K562 (cell line): ENCODE measurements around the gene HSD17B1. TPM values are rescaled to one million over a fixed set of nuclear protein-coding genes. Genes with fewer than 3 reads are reported as not detected.

Experiments used
- BACH1 ChIP-seq: fragments of 200-800 bp; sonication (Bioruptor generic); IDR thresholded peaks from 2 replicates; pipeline ENCODE4 v1.6.1; 2016; ENCODE audit warnings: missing genetic modification characterization, missing compliant biosample characterization
- CBX2 ChIP-seq: fragments of 200-600 bp; sonication (generic); IDR thresholded peaks from one replicate; pipeline ENCODE4 v1.6.1; 2012; ENCODE audit warnings: mild to moderate bottlenecking, low read length, inconsistent platforms; ENCODE audit not compliant: insufficient read depth, poor library complexity, severe bottlenecking
- CLOCK ChIP-seq: fragments of 250-450 bp; sonication (Bioruptor Pico); IDR thresholded peaks from 2 replicates; pipeline ENCODE4 v1.4.0; 2020; ENCODE audit warnings: mild to moderate bottlenecking, moderate library complexity, borderline replicate concordance
- DACH1 ChIP-seq: fragments of 450-650 bp; IDR thresholded peaks from 2 replicates; pipeline ENCODE4 v1.6.1; 2018; ENCODE audit not compliant: partially characterized antibody
- ESRRA ChIP-seq: fragments of 450-650 bp; IDR thresholded peaks from 2 replicates; pipeline ENCODE4 v1.6.1; 2014; ENCODE audit warnings: low read depth, mild to moderate bottlenecking, moderate library complexity, borderline replicate concordance
- FOXJ2 ChIP-seq: fragments of 200-800 bp; sonication (Bioruptor generic); IDR thresholded peaks from 2 replicates; pipeline ENCODE4 v1.6.1; 2016; ENCODE audit warnings: missing genetic modification characterization, missing compliant biosample characterization
- FOXK2 ChIP-seq, 2 experiments: fragments of 450-650 bp; IDR thresholded peaks in 1 of 2; conservative IDR thresholded peaks in 1 of 2; 2 replicates each; pipeline ENCODE4 v1.6.1; 2016; ENCODE audit warnings: low read depth in 2 of 2, mild to moderate bottlenecking in 1 of 2
- KDM4B ChIP-seq, 2 experiments: fragments of 450-650 bp in 1 of 2; sonication (generic) in 1 of 2; IDR thresholded peaks; 2 replicates each; pipeline ENCODE4 v1.6.1; 2016 to 2017; ENCODE audit warnings: borderline replicate concordance in 2 of 2, antibody characterized with exemption in 1 of 2, low read depth in 1 of 2, mild to moderate bottlenecking in 1 of 2
- POLR2AphosphoS5 ChIP-seq: IDR thresholded peaks from 2 replicates; pipeline ENCODE4 v1.6.1; 2011; ENCODE audit warnings: mild to moderate bottlenecking, low read depth, low read length, moderate library complexity; ENCODE audit not compliant: control insufficient read depth, insufficient read depth
- RBM17 ChIP-seq: fragments of 200-400 bp; formaldehyde crosslinking; IDR thresholded peaks from 2 replicates; pipeline ENCODE4 v1.6.1; 2017; ENCODE audit warnings: low read depth, mild to moderate bottlenecking, low read length, borderline replicate concordance
- RHOXF2B ChIP-seq: fragments of 250-450 bp; sonication (Bioruptor Pico); conservative IDR thresholded peaks from 2 replicates; pipeline ENCODE4 v1.5.1; 2021
- RNF219 ChIP-seq: fragments of 250-450 bp; sonication (Bioruptor Pico); IDR thresholded peaks from 2 replicates; pipeline ENCODE4 v1.5.0; 2022; ENCODE audit warnings: mild to moderate bottlenecking
- SP1 ChIP-seq: sonication (generic); formaldehyde crosslinking; IDR thresholded peaks from 2 replicates; pipeline ENCODE4 v1.8.1; 2022; ENCODE audit warnings: mild to moderate bottlenecking, missing genetic modification reagents
- TCFL5 ChIP-seq: fragments of 250-450 bp; sonication (Bioruptor Pico); conservative IDR thresholded peaks from 2 replicates; pipeline ENCODE4 v1.6.1; 2021; ENCODE audit warnings: mild to moderate bottlenecking, moderate library complexity, matching md5 sums
- TRIM25 ChIP-seq: fragments of 450-650 bp; IDR thresholded peaks from 2 replicates; pipeline ENCODE4 v1.7.0; 2016; ENCODE audit warnings: borderline replicate concordance
- ZEB2 ChIP-seq: fragments of 450-650 bp; IDR thresholded peaks from 2 replicates; pipeline ENCODE4 v1.6.1; 2016
- ZNF398 ChIP-seq: fragments of 250-450 bp; sonication (Bioruptor Pico); IDR thresholded peaks from 2 replicates; pipeline ENCODE4 v1.8.0; 2021; ENCODE audit warnings: moderate library complexity, mild to moderate bottlenecking, inconsistent platforms
- polyA plus RNA-seq, 8 experiments: library from polyadenylated mRNA; depleted of rRNA in 4 of 8; stranded (reverse) in 5 of 8; unstranded in 3 of 8; fragments of >200 nt; fragmentation: Nextera tagmentation in 2 of 8; fragmentation: Illumina TruSeq in 1 of 8; extraction: Ambion mirVana in 2 of 8; extraction: Trizol in 1 of 8; gene quantifications; 2 replicates each; pipeline versions ENCODE4 v1.2.1 to v1.2.3, GENCODE V29; 2011 to 2014; ENCODE audit warnings: inconsistent platforms in 1 of 8, missing spikeins in 1 of 8
- total RNA-seq, 7 experiments: library from RNA; depleted of rRNA in 6 of 7; stranded (reverse); fragments of >200 nt in 6 of 7; fragmentation: Illumina TruSeq in 2 of 7; extraction: Trizol in 2 of 7; gene quantifications; 2 replicates each; pipeline versions ENCODE4 v1.2.1 to v1.2.3, GENCODE V29; 2011 to 2021; ENCODE audit warnings: low replicate concordance in 1 of 7

The HSD17B1 gene
- total and polyA plus RNA-seq, 9 of the 15 experiments (the other 6 are each of a cell fraction or from before 2014, with no cell fraction given): 0.55 to 21.1 (median 3.6) TPM

DNA sequence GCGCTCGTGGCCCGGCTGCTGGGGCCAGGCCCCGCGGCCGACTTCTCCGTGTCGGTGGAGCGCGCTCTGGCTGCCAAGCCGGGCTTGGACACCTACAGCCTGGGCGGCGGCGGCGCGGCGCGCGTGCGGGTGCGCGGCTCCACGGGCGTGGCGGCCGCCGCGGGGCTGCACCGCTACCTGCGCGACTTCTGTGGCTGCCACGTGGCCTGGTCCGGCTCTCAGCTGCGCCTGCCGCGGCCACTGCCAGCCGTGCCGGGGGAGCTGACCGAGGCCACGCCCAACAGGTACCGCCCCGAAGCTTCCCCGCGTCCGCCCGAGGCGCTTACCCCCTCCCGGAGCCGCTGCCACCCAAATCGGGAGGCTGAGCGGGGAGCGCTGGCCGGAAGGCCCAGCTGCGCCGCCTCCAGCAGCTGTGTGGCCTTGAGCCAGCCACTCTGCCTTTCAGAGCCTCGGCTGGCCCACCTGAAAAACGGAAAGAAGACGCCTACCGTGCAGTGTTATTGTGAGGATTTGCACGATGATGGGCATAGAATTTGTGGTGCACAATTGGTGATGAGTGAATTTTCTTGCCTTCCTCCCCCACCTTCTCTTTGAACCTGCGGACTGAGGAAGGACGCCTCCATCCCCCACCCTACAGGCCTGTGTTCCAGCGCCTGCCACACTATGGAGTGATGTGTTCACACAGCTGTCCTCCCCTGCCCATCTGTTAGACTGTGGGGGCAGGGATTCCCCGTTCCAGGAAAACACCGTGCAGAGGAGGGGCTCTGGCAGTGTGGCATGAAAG, 16.2 kb upstream of the HSD17B1 start (continued):
- TF ChIP-seq TRIM25 (no peak), KDM4B (IDR thresholded peaks at IDR 0.05; ENCODE audit: borderline replicate concordance in 2 of 2, low read depth in 1 of 2) (no peak), CLOCK (CRISPR knock-in tag) (no peak), RNF219 (CRISPR knock-in tag) (no peak), RBM17 (no peak), ZNF398 (CRISPR knock-in tag) (no peak), SP1 (CRISPR knock-in tag) (no peak), DACH1 (peak; percentile 49), BACH1 (no peak), ZEB2 (no peak), FOXK2 (conservative IDR thresholded peaks at IDR 0.05 in 1 of 2, IDR thresholded peaks at IDR 0.05 in 1 of 2; ENCODE audit: low read depth in 2 of 2) (0 out of 4 replicates have a peak, but pooled peaks of 1 of the 2 experiments have one; percentile 23), ESRRA (peak; percentile 34; the same call in 1 of the 2 replicates), TCFL5 (CRISPR knock-in tag) (no peak), POLR2AphosphoS5 (no peak), RHOXF2B (CRISPR knock-in tag) (no peak), CBX2 (no peak), FOXJ2 (tag) (0 out of 2 replicates have a peak, but pooled peaks have one; percentile 24)
